Motor neuron (in vitro differentiated cells): ENCODE measurements around the gene FAM181A. TPM values are rescaled to one million over a fixed set of nuclear protein-coding genes. Genes with fewer than 3 reads are reported as not detected.

Experiments
- ATAC-seq, 8 experiments: fragments of 200-7000 bp; cut with Tn5 transposase; replicated peaks in 6 of 8; 2 replicates each; pipeline ENCODE4 v1.8.0; 2021; ENCODE audit warnings: mild to moderate bottlenecking in 8 of 8, moderate library complexity in 8 of 8
- H3K27ac ChIP-seq, 2 donors: fragments of 250-450 bp; sonication (Bioruptor Pico); 2 replicates each; pipeline ENCODE4 v1.9.0; 2021; ENCODE audit warnings: antibody characterized with exemption in 2 of 2, mild to moderate bottlenecking in 2 of 2, moderate library complexity in 1 of 2
- H3K4me1 ChIP-seq, 2 donors: fragments of 250-450 bp; sonication (Bioruptor Pico); replicated peaks in 1 of 2; 2 replicates each; pipeline ENCODE4 v1.6.1; 2021; ENCODE audit warnings: antibody characterized with exemption in 2 of 2, mild to moderate bottlenecking in 2 of 2, moderate library complexity in 1 of 2
- H3K4me3 ChIP-seq, 5 donors: fragments of 250-450 bp; sonication (Bioruptor Pico); 2 replicates each; pipeline ENCODE4 v1.9.0; 2021; ENCODE audit warnings: antibody characterized with exemption in 5 of 5, mild to moderate bottlenecking in 5 of 5, moderate library complexity in 4 of 5
- WGBS, 10 experiments: fragments of 450-650 bp; shearing (Covaris generic); methylation state at CpG; one replicate each; pipeline ENCODE4 v1.0.0; 2022; 5-methylcytosine and 5-hydroxymethylcytosine counted together
- in situ Hi-C, 9 experiments: fragments of 400-800 bp; cut with MboI; loops; one replicate each; pipeline ENCODE4 v1.15.0; 2021; ENCODE audit warnings: low sequenced_read_pairs in 9 of 9, low pct_unique_long_range_greater_than_20kb in 2 of 9; ENCODE audit not compliant: unreplicated experiment in 9 of 9
- total RNA-seq, 8 experiments: library from RNA; unstranded; fragments of 300-600 nt; gene quantifications; 2 replicates each; pipeline versions ENCODE4 v1.2.3 to v1.2.4, GENCODE V29; 2022

Gene FAM181A
- 10 to 100 TPM in 2 of 8 experiments, 1 to 10 TPM in 3, not detected in 3; 8.9 to 29.9 (median 9.9) TPM for total RNA-seq

DNA sequence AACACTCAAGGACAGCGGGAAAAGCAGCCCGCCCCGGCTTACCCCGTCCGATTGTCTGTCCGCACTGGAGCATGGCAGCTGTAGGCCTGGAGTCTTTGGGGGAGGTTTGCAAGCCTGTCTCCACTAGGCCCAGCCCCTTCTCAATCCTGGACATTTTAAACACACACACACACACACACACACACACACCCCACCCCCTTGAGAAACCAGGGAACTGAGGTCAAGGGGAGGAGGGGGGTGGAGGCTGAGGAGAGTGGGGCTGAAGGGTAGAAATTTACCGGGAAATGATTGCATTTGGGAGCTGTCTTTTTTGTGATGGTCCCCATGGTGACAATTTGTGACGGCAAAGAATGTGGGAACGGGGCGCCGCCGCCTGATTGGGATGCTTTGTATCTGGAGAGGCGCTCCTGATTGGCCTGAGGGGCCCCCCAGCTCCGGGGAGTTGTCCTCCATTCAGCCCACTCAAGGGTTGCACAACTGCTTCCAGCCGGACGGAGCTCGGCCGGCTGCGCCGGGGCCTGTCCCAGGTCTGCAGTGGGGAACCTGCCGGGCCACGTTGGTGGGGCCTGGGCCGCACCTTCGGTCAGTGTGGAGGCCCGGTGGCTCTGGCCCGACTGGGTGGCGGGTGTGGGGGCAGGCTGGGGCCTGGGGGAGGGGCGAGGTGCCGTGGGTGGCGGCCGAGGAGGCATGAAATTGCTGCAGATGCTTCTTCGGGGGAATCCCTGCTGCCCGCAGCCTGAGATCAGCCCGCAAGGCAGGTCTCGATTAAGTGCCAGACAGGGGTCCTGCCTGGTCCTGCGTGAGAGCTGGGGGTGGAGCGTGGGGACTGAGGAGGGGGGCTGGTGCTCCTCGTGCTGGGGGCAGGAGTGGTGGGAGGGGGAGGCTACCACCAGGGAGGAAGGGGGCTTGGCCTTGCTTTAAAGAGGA lies at the start of gene FAM181A:
Gene FAM181A (plus strand): TSS at position 472 of the 927 bp plus-strand sequence. CDS start 942 bp downstream, outside the sequence.
- H3K4me3 ChIP-seq: peak within 1 kb of the TSS; percentile 10 to 30 (median 29)
- peaks cover 28 to 53% of the 10 kb centered on the region in 2 donors for H3K4me1 ChIP-seq
- H3K27ac ChIP-seq: peak within 1 kb of the TSS; percentile 92 to 98
- peak in 5 of 8 experiments; percentile 61 to 86 (median 82) for ATAC-seq
- WGBS, 10 experiments: no CpG with 5 or more reads among the region's 38 CpGs
- in situ Hi-C loops: loop anchor here in 1 of 9 experiments (25.0 kb wide), 1 partner anchor 210 kb away; the partner anchor contains the start of gene IFI27L2

DNA sequence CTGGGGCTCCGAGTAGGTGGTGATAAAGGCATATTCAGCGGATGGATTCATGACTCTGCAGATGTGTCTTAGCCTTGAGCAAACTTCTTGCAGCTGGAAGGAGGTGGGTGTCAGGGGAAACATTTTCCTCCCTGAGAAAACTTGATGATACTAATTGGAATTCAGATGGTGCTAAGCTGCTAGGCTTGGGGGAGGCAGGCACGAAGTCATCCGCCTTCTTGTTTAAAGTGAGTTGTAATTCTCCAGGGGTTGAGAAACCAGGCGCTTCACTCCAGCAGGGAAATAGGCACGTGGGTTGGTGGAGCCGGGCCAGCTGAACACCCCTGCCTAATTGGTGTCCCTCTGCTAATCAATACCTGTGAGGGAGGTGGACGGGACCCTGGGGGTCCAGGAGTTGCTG lies 48.9 kb upstream of the FAM181A start:
- 8 to 100% (median 68%) methylated on average over 1 to 5 of the region's 8 CpGs; no CpG with 5 or more reads in 3 of the 10 experiments for WGBS, 10 experiments

DNA sequence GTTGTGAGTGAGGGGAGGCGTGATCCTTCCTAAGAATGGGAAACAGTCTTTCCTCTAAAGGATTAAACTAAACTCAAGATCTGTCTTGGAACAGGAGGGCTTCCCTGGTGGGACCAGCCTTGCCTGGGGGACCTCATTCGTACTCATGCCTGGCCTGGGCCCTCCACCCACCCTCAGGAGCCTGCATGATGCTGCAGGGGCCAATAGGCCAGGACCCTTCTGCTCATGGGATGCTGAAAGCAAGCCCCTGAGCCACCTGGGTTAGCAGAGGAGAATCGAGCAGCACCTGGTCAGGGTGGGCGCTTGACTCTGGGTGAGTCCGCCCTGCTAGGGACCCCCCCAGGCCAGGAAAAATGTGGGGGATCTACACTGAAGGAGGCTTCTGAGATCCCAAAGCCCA lies 48.3 kb upstream of the FAM181A start:
- ATAC-seq: no peak
- Histone ChIP-seq H3K4me1 (peaks cover 4 to 7% of the 10 kb centered on the region in 2 donors), H3K4me3 (no peak overlapping the region), H3K27ac (no peak overlapping the region)
- 54 to 86% (median 68%) methylated on average over 1 to 3 of the region's 5 CpGs; no CpG with 5 or more reads in 6 of the 10 experiments for WGBS, 10 experiments
- in situ Hi-C loops: loop anchor here in 2 of 9 experiments (25.0 kb wide), 1 partner anchor 217 kb away; no protein-coding TSS in a partner anchor

More for the DNA sequence above, 48.9 kb upstream of the FAM181A start:
- Histone ChIP-seq H3K4me1 (peaks cover 4 to 7% of the 10 kb centered on the region in 2 donors), H3K4me3 (no peak overlapping the region), H3K27ac (no peak overlapping the region)
- in situ Hi-C loops: loop anchor here in 2 of 9 experiments (25.0 kb wide), 1 partner anchor 216 kb away; no protein-coding TSS in a partner anchor
- no peak for ATAC-seq

DNA sequence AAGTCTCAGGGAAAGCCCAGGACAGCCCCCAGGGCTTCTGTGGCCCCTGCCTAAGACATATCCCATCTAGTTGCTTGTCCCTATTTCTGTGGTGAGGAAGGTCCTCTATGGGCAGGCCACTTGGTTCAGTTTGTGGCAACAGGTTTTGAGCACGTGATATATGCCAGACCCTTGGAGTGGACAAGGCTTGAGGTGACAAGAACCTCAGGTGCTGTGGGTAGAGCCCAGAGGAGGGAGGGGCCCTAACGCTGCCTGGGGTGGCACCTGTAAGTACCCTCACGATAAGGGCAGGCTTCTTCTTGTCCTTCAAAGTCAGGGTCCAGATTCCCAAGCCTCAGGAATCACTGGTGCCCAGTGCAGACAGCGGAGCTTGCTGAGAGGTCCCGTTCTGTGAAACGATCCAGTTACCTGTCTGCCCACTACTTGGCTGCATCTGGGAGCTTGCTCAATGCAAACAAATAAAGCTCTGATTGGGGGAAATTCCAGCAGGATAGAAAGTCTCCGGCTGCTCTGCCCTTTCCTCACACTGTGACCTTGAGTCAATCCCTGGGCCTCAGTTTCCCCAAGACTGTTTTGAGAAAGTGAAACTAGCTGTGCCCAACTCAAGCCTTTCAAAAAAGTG lies 47.7 kb upstream of the FAM181A start:
- ATAC-seq: peak in 2 of 8 experiments; percentile 4 to 42
- no peak overlapping the region for H3K4me3 ChIP-seq
- H3K4me1 ChIP-seq: peaks cover 4 to 7% of the 10 kb centered on the region in 2 donors
- WGBS, 10 experiments: 29 to 67% (median 59%) methylated on average over 1 to 5 of the region's 7 CpGs; no CpG with 5 or more reads in 2 of the 10 experiments
- in situ Hi-C loops: loop anchor here in 2 of 9 experiments (25.0 kb wide), 1 partner anchor 217 kb away; no protein-coding TSS in a partner anchor
- H3K27ac ChIP-seq: no peak overlapping the region

DNA sequence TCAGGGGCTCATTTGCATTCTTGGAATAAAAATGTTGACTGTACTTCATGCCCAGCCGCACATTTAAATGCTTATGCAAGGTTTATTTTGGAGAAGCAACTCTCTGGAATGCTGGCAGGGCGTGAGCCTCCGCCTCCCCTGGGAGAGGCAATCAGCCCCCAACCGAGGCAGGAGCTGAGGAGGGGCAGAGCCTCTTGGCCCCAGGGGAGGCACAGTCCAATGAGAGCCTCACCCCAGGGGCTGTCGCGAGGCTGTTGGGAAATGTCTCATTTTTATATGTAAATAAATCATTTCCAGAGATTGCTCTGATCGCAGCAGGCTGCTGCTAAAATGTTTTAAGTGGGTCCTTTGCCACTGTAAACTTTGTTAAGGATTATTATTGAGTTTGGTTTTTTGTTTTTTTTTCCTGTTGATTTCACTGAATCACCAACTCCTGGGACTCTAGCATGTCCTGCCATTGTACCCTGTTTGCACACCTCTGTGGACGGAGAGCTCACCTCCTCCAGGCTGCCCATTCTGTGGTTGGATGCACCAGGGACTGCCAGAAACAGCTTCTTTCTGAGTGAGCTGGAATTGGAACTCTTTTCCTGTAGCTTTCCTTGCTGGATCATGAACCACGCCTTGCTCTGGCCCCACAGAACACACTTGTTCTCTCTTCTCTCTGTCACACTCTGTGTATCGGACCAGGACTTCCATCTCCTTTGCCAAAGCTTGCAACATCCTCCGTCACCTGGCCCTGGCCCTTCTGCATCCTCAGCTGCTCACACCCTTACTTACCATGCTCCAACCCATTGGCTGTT lies 46.9 kb upstream of the FAM181A start:
- 0 to 93% (median 34%) methylated on average over 1 to 8 of the region's 11 CpGs; no CpG with 5 or more reads in 2 of the 10 experiments for WGBS, 10 experiments
- no peak overlapping the region for H3K27ac ChIP-seq
- in situ Hi-C loops: loop anchor here in 2 of 9 experiments (25.0 kb wide), 1 partner anchor 218 kb away; no protein-coding TSS in a partner anchor
- ATAC-seq: peak; percentile 44 to 99 (median 93)
- H3K4me3 ChIP-seq: no peak overlapping the region
- H3K4me1 ChIP-seq: peaks cover 4 to 7% of the 10 kb centered on the region in 2 donors

DNA sequence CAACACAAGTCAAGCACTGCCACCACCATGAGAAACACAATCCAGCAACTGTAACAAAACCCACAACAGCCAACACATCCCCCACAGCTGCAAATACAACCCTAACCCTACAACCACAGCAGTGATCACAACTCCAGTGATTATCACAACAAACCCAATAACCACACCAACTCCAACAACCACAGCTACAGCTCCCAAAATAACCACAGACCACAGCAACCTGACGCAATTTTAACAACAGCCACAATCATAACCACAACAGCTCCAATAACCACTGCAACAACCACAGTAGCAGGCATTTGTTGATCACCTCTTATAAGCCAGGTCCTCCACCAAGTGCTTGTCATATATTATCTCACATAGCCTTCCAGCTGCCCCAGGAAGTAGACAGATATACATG lies 42.2 kb upstream of the FAM181A start:
- in situ Hi-C loops: loop anchor here in 2 of 9 experiments (25.0 kb wide), 1 partner anchor 223 kb away; no protein-coding TSS in a partner anchor
- Histone ChIP-seq H3K4me3 (no peak overlapping the region), H3K4me1 (peaks cover 0 to 5% of the 10 kb centered on the region in 2 donors), H3K27ac (no peak overlapping the region)
- WGBS, 10 experiments: 80 to 100% (median 100%) methylated on average over 1 of the region's 1 CpG; no CpG with 5 or more reads in 5 of the 10 experiments
- ATAC-seq: no peak

DNA sequence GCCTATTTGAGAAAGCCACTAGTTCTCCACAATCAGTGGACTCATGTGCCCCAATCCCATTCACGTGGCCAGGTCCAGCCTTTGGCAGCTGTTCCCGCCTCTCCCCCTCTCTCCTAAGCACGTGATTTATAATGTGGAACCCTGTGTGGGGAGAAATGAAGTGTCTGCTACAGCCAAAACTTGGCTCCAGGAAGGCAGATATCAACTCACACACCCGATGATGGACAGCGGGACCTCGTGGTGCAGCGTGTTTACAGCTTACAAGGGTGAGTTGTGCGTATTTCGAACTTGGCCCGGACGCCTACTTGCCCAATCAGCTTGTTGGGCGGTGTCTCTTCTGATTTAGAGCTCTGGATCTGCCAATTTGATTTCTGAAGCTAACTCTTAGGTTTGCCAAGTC lies 38.1 kb upstream of the FAM181A start:
- WGBS, 10 experiments: 9 to 100% (median 67%) methylated on average over 1 to 8 of the region's 12 CpGs; no CpG with 5 or more reads in 3 of the 10 experiments
- ATAC-seq: no peak

DNA sequence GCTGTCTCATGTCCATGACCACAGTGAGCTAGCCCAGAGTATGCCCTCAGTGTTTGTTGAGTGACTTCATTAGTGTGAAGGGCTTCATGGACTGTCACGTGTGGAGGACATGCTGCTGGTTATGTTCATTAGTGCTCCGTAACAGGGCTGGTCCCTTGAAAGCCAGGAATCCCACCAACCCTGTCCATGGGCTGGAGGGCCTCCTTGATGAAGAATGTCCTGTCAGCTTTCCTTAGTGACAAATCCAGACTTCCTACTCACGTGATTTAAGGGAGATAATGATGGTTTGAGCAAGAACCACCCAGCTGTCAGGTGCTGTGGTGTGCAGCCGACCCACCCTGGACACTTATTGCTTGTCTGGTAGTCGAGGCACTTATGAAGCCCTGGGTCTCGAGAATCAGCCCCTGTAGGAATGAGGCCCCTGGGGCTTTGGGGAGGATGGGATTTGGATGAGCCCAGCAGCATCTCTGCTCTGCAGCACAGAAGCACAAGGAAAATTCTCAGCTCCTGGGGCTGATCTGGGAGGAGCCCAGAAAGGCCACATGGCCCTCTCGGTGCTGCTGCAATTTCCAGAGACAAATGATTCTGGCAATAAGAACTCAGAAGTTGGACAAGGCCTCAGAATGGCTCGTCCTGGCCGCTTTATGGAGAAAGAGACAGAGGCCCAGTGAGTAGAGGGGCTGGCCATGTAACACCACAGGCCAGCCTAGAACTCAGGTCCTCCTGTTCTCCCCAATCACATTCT lies 37.2 kb upstream of the FAM181A start:
- WGBS, 10 experiments: 0 to 100% (median 71%) methylated on average over 1 to 4 of the region's 9 CpGs; no CpG with 5 or more reads in 2 of the 10 experiments
- Histone ChIP-seq H3K27ac (no peak overlapping the region), H3K4me1 (peaks cover 18 to 28% of the 10 kb centered on the region in 2 donors), H3K4me3 (no peak overlapping the region)
- ATAC-seq: no peak
- in situ Hi-C loops: loop anchor here in 2 of 9 experiments (25.0 kb wide), 1 partner anchor 228 kb away; no protein-coding TSS in a partner anchor

More for the DNA sequence above, 38.1 kb upstream of the FAM181A start:
- Histone ChIP-seq H3K27ac (no peak overlapping the region), H3K4me3 (no peak overlapping the region), H3K4me1 (peaks cover 9 to 19% of the 10 kb centered on the region in 2 donors)
- in situ Hi-C loops: loop anchor here in 2 of 9 experiments (25.0 kb wide), 1 partner anchor 227 kb away; no protein-coding TSS in a partner anchor

DNA sequence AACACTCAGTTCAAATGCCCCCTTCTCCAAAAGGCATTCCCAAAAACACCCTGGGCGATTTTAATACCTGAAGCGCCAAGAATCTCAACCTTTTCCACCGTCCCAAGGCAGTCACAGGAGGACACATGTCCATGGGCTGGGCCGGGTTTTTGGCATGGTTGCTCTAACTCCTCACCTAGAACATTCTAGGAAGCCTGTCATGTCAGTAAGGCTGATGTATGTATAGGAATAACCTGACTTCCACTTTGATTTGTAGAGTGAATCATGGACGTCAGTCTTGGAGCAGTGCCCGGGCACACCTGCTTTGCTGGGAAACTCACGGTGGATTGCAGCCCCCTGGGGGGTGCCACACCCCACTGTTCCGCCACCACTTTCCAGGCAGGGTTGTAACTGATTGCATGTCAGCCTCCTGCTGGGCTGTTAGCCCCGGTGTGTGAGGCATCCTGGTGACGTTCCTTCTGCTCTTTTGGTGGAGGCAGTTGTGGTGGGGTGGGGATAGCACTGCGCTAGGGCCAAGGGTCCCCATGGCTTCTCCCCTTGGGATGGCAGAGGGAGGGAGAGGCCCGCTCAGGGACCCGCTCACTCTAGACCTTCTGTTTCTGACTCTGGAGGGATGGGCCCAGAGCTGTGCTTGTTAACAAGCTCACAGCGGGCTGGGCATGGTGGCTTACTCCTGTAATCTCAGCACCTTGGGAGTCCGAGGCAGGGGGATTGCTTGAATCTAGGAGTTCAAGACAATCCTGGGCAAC lies 35.2 kb upstream of the FAM181A start:
- ATAC-seq: no peak
- Histone ChIP-seq H3K27ac (no peak overlapping the region), H3K4me3 (no peak overlapping the region), H3K4me1 (peaks cover 24 to 35% of the 10 kb centered on the region in 2 donors)
- in situ Hi-C loops: loop anchor here in 2 of 9 experiments (25.0 kb wide), 1 partner anchor 230 kb away; no protein-coding TSS in a partner anchor
- 0 to 100% (median 80%) methylated on average over 1 to 8 of the region's 15 CpGs; no CpG with 5 or more reads in 3 of the 10 experiments for WGBS, 10 experiments

DNA sequence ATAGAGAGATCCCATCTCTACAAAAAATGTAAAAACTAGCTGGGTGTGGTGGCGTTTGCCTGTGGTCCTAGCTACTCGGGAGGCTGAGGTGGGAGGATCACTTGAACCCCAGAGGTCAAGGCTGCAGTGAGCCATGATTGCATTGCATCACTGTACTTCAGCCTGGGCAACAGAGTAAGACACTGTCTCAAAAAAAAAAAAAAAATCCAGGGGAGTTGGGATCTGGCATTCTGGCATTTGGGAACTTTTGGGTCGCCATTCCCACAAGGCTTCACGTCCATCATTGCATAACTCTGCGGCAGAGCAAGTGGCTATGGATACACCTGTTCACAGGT lies 34.7 kb upstream of the FAM181A start:
- no peak for ATAC-seq
- H3K27ac ChIP-seq: no peak overlapping the region
- in situ Hi-C loops: loop anchor here in 2 of 9 experiments (25.0 kb wide), 1 partner anchor 230 kb away; no protein-coding TSS in a partner anchor
- H3K4me1 ChIP-seq: peaks cover 24 to 35% of the 10 kb centered on the region in 2 donors
- 18 to 80% (median 44%) methylated on average over 1 to 3 of the region's 5 CpGs; no CpG with 5 or more reads in 6 of the 10 experiments for WGBS, 10 experiments
- no peak overlapping the region for H3K4me3 ChIP-seq
